Fibroblast of villous mesenchyme (primary cell): ENCODE measurements around the gene RPS6KB1. TPM values are rescaled to one million over a fixed set of nuclear protein-coding genes. Genes with fewer than 3 reads are reported as not detected.
"Not testable (repeated sequence)": the region's sequence is repeated elsewhere in the genome, so short reads cannot be mapped to it uniquely, and the experiment has no call there.

Experiments
- DNase-seq: peaks from one replicate; pipeline ENCODE4 v3.0.0-alpha.2; 2010; ENCODE audit warnings: low read depth
- H3K4me3 ChIP-seq: 2 replicates; pipeline ENCODE4 v1.5.1; 2011; ENCODE audit warnings: low read depth, mild to moderate bottlenecking, low read length
- CTCF ChIP-seq: IDR thresholded peaks from 2 replicates; pipeline ENCODE4 v1.5.1; 2012; ENCODE audit warnings: low read depth, mild to moderate bottlenecking, low read length; ENCODE audit not compliant: insufficient read depth
- total RNA-seq: library from RNA; depleted of rRNA; stranded (reverse); fragments of >200 nt; gene quantifications from 2 replicates; pipeline ENCODE4 v1.2.3, GENCODE V29; 2012

The RPS6KB1 gene
- total RNA-seq, 1 donor: 26.3 TPM

GRCh38 chr17:59859444-59860025 lies 33.4 kb upstream of the RPS6KB1 start:
- peak; percentile 80 for DNase-seq
- no peak overlapping the region for H3K4me3 ChIP-seq
- TF ChIP-seq CTCF: peak; percentile 65

- peak; percentile 58 for DNase-seq
- TF ChIP-seq CTCF: no peak
- H3K4me3 ChIP-seq: no peak overlapping the region
Observed at GRCh38 chr17:59863616-59864015, 29.3 kb upstream of the RPS6KB1 start.

- TF ChIP-seq CTCF: no peak
- no peak overlapping the region for H3K4me3 ChIP-seq
- no peak for DNase-seq
Observed at GRCh38 chr17:59869941-59870218, 23.0 kb upstream of the RPS6KB1 start.

GRCh38 chr17:59870482-59870881 lies 22.4 kb upstream of the RPS6KB1 start:
- no peak for TF ChIP-seq CTCF
- no peak for DNase-seq
- H3K4me3 ChIP-seq: no peak overlapping the region

- no peak overlapping the region for H3K4me3 ChIP-seq
- TF ChIP-seq CTCF: no peak
Observed at GRCh38 chr17:59872351-59872750, 20.6 kb upstream of the RPS6KB1 start.

GRCh38 chr17:59873414-59873813 lies 19.5 kb upstream of the RPS6KB1 start:
- not testable (repeated sequence) for DNase-seq, H3K4me3 ChIP-seq

More at GRCh38 chr17:59872351-59872750, 20.6 kb upstream of the RPS6KB1 start:
- no peak for DNase-seq

- no peak for TF ChIP-seq CTCF
- no peak overlapping the region for H3K4me3 ChIP-seq
- DNase-seq: no peak
Observed at GRCh38 chr17:59874376-59874775, 18.5 kb upstream of the RPS6KB1 start.

- no peak for TF ChIP-seq CTCF
- DNase-seq: peak; percentile 49
- no peak overlapping the region for H3K4me3 ChIP-seq
Observed at GRCh38 chr17:59876107-59876506, 16.8 kb upstream of the RPS6KB1 start.
